Common myeloid progenitor, CD34-positive (primary cell): ENCODE measurements around the gene APRT.

ENCODE experiments used
- CTCF ChIA-PET: fragments of 350-600 bp; sonication (Branson Sonifier 250); formaldehyde crosslinking; loops from one replicate; lab custom pipeline; 2021; ENCODE audit warnings: antibody characterized with exemption; lab: Charles Lee
- POLR2A ChIA-PET: fragments of 350-600 bp; sonication (Branson Sonifier 250); formaldehyde crosslinking; loops from one replicate; lab custom pipeline; 2021; ENCODE audit warnings: antibody characterized with exemption; lab: Charles Lee
- DNase-seq, 3 donors: peaks; one replicate each; pipeline versions ENCODE4 v3.0.0 to v3.0.0-alpha.2; 2013
- H3K27ac ChIP-seq, 2 experiments: 1 replicate in 1 of 2; 2 replicates in 1 of 2; pipeline ENCODE4 v1.7.0; 2013; ENCODE audit warnings: inconsistent platforms in 2 of 2, low read length in 2 of 2, mild to moderate bottlenecking in 2 of 2, low read depth in 1 of 2, moderate library complexity in 1 of 2; ENCODE audit not compliant: severe bottlenecking in 2 of 2, insufficient read depth in 1 of 2, poor library complexity in 1 of 2
- H3K27me3 ChIP-seq, 5 experiments: replicated peaks in 2 of 5; 1 replicate in 3 of 5; 2 replicates in 2 of 5; pipeline versions ENCODE4 v1.6.1 to v1.7.0; 2013; ENCODE audit warnings: low read length in 4 of 5, mild to moderate bottlenecking in 2 of 5, moderate library complexity in 2 of 5, inconsistent platforms in 1 of 5; ENCODE audit not compliant: insufficient read depth in 5 of 5, control insufficient read depth in 4 of 5
- H3K36me3 ChIP-seq, 4 experiments: 1 replicate in 2 of 4; 2 replicates in 2 of 4; pipeline versions ENCODE4 v1.6.1 to v1.7.0; 2013; ENCODE audit warnings: low read length in 3 of 4, control low read depth in 1 of 4, mild to moderate bottlenecking in 1 of 4; ENCODE audit not compliant: control insufficient read depth in 4 of 4, insufficient read depth in 4 of 4
- H3K4me1 ChIP-seq, 4 experiments: 1 replicate in 3 of 4; 2 replicates in 1 of 4; pipeline versions ENCODE4 v1.6.1 to v1.7.1; 2013; ENCODE audit warnings: low read length in 3 of 4, mild to moderate bottlenecking in 3 of 4, control low read depth in 1 of 4, inconsistent platforms in 1 of 4, moderate library complexity in 1 of 4; ENCODE audit not compliant: control insufficient read depth in 4 of 4, insufficient read depth in 4 of 4; ENCODE audit errors: control extremely low read depth in 1 of 4
- H3K4me3 ChIP-seq, 7 experiments: 1 replicate in 4 of 7; 2 replicates in 3 of 7; pipeline versions ENCODE4 v1.5.1 to v1.7.0; 2013; ENCODE audit warnings: mild to moderate bottlenecking in 7 of 7, low read length in 6 of 7, moderate library complexity in 6 of 7, inconsistent platforms in 2 of 7, low read depth in 2 of 7, control low read depth in 1 of 7; ENCODE audit not compliant: insufficient read depth in 4 of 7, control insufficient read depth in 1 of 7; ENCODE audit errors: extremely low read depth in 1 of 7
- H3K9me3 ChIP-seq, 5 experiments: 1 replicate in 4 of 5; 2 replicates in 1 of 5; pipeline versions ENCODE4 v1.6.1 to v1.7.1; 2013; ENCODE audit warnings: low read length in 4 of 5, mild to moderate bottlenecking in 2 of 5, inconsistent platforms in 1 of 5, low read depth in 1 of 5, moderate library complexity in 1 of 5; ENCODE audit not compliant: control insufficient read depth in 4 of 5, insufficient read depth in 2 of 5; ENCODE audit errors: control extremely low read depth in 1 of 5
- WGBS: methylation state at CpG from one replicate; pipeline ENCODE4 v1.1.5; 2013; ENCODE audit not compliant: insufficient coverage; 5-methylcytosine and 5-hydroxymethylcytosine counted together

The APRT gene

DNA sequence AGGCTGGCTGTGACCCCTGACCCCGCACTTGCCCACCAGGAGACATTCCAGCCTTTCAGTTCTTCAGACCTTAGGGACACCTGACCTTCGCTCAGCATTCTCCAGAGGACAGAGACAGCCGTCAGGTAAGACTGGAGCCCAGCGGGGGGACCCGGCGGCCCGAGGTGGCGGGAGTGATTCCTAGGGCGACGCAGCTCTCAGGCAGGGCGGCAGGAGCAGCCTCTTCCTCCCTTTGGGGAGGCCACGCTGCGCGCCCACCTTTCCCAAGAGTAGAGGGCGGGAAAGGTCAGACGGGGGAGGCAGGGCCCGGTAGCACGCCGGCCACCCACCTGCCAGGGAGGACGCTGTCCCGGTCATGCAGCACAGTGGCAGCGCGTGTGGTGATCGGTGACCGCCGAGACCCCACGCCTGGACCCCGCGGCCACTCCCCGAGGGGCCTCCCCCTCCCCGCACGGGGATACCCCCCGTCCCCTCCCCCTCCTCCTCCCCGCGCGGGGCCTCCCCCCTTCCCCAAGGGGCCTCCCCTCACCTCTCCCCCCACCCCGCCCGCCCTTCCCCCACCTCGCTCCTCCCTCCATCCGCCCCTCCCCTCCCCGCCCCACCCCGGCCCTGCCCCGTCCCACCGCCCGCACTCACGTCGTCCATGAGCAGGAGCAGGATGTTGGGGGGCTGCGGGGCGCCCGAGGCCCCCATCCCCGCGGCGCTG lies 44.5 kb upstream of the APRT start:
- 37% methylated on average over 23 of the region's 53 CpGs for WGBS

GRCh38 chr16:88855736-88856121 lies 44.0 kb upstream of the APRT start:
- H3K36me3 ChIP-seq: peaks cover 0 to 26% (median 18%) of the 10 kb centered on the region in 4 experiments
- CTCF ChIA-PET: interaction anchor here (3.6 kb wide), 1 partner anchor 39 kb away, joined by 39 read pairs; no protein-coding TSS in a partner anchor
- H3K9me3 ChIP-seq: no peaks in the 10 kb centered on the region
- no peak for DNase-seq
- POLR2A ChIA-PET: interaction anchor here (0.8 kb wide), 1 partner anchor 10 kb away, joined by 3 read pairs; no protein-coding TSS in a partner anchor
- H3K4me1 ChIP-seq: peaks cover 3 to 43% (median 33%) of the 10 kb centered on the region in 4 experiments
- H3K27me3 ChIP-seq: no peaks in the 10 kb centered on the region
- H3K27ac ChIP-seq: no peak overlapping the region
- WGBS: 93% methylated on average over 12 of the region's 13 CpGs
- H3K4me3 ChIP-seq: peak overlapping the region in 3 of 7 experiments; percentile 51 to 69 (median 60)

More for the DNA sequence above, 44.5 kb upstream of the APRT start:
- Histone ChIP-seq H3K27ac (no peak overlapping the region), H3K9me3 (no peaks in the 10 kb centered on the region), H3K4me1 (peaks cover 3 to 43% (median 33%) of the 10 kb centered on the region in 4 experiments), H3K36me3 (peaks cover 2 to 32% (median 22%) of the 10 kb centered on the region in 4 experiments), H3K27me3 (no peaks in the 10 kb centered on the region), H3K4me3 (peak overlapping the region; percentile 83 to 98 (median 93))
- ChIA-PET POLR2A (interaction anchor here (0.6 kb wide), 1 partner anchor 437 kb away, joined by 5 read pairs; no protein-coding TSS in a partner anchor), CTCF (interaction anchor here (1.0 to 3.6 kb wide), 11 partner anchors 10 to 110 kb away, joined by 3 to 39 read pairs (median 6); partner anchors contain the start of genes APRT and PABPN1L)
- DNase-seq: no peak

DNA sequence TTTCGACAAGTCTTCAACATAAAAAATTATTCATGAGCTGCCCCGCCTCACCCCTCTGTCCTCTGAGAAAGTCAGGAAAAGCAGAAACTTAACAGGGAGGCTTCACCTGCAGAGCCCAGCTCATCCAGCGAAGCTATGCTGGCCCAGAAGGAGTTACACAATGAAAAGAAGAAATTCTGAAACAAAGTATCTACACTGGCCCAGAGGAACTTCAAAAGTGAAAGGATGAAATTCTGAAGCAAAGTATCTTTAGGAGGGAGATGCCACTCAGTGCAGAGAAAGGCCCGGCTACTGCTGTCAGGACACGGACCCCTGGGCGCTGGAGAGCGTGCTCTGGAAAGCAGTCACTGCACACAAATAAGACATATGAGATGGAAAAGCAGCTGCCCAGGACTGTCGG lies 43.4 kb upstream of the APRT start:
- Histone ChIP-seq H3K4me1 (peaks cover 3 to 43% (median 33%) of the 10 kb centered on the region in 4 experiments), H3K27ac (peak overlapping the region in 1 of 2 experiments; percentile 43), H3K36me3 (peaks cover 0 to 21% (median 14%) of the 10 kb centered on the region in 4 experiments), H3K9me3 (no peaks in the 10 kb centered on the region), H3K27me3 (no peaks in the 10 kb centered on the region), H3K4me3 (peak overlapping the region in 1 of 7 experiments; percentile 23)
- 83% methylated on average over 7 of the region's 8 CpGs for WGBS
- ChIA-PET CTCF (no interaction called here), POLR2A (interaction anchor here (0.8 kb wide), 1 partner anchor 9 kb away, joined by 3 read pairs; no protein-coding TSS in a partner anchor)
- DNase-seq: no peak

DNA sequence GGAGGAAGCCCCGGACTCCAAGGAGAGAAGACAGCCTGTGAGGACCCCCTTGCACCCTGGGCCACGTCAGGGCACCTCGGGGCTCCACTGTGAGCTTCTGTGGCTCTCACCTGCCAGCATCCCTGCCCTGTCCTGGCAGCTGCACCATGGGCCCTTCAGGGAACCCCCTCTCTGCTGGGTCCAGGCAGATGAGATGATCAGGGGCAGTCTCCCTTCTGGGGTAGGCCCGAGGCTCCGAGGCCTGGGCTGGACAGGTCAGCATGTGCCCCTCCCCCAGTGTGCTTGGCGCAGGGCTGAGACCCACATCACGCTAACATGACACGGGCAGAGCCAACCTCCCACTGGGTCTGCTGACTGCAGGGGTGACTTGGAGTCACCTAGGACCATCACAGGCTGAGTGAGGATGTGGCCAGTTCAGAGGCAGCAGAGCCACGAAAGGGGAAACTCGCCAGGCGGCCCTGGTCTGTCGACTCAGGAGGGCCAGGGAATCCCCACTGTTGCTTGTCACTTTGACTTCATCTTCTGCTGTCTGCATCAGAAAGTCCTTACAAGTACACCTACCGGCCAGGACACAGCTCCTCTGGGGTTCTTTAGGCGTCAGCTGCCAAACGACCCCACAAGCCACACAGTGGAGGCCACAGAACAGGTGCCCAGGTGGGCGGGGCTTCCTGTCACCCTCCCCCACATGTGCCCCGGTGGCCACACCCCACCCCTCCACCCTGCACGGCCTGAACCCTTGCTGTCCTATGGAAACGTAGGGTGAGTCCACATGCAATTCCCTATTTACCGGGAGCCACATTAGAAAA lies 42.8 kb upstream of the APRT start:
- WGBS: 58% methylated on average over 19 of the region's 20 CpGs
- H3K4me3 ChIP-seq: peak overlapping the region in 1 of 7 experiments; percentile 23
- POLR2A ChIA-PET: interaction anchor here (0.8 kb wide), 1 partner anchor 9 kb away, joined by 3 read pairs; no protein-coding TSS in a partner anchor

GRCh38 chr16:88853325-88853941 lies 41.7 kb upstream of the APRT start:
- Histone ChIP-seq H3K9me3 (no peaks in the 10 kb centered on the region), H3K4me3 (no peak overlapping the region), H3K36me3 (peaks cover 0 to 8% (median 6%) of the 10 kb centered on the region in 4 experiments), H3K4me1 (peaks cover 3 to 41% (median 33%) of the 10 kb centered on the region in 4 experiments), H3K27me3 (no peaks in the 10 kb centered on the region), H3K27ac (no peak overlapping the region)
- DNase-seq: no peak
- 94% methylated on average over 17 of the region's 17 CpGs for WGBS
- CTCF ChIA-PET: interaction anchor here (1.1 to 2.4 kb wide), 3 partner anchors 13 to 106 kb away, joined by 3 to 6 read pairs (median 3); no protein-coding TSS in a partner anchor
- POLR2A ChIA-PET: no interaction called here

More for the DNA sequence above, 42.8 kb upstream of the APRT start:
- H3K4me1 ChIP-seq: peaks cover 3 to 43% (median 33%) of the 10 kb centered on the region in 4 experiments
- CTCF ChIA-PET: no interaction called here
- no peaks in the 10 kb centered on the region for H3K9me3 ChIP-seq
- peak; percentile 13 to 68 (median 65) for DNase-seq
- H3K27me3 ChIP-seq: no peaks in the 10 kb centered on the region
- peaks cover 0 to 19% (median 9%) of the 10 kb centered on the region in 4 experiments for H3K36me3 ChIP-seq
- H3K27ac ChIP-seq: peak overlapping the region in 1 of 2 experiments; percentile 43

GRCh38 chr16:88851616-88852015 lies 39.9 kb upstream of the APRT start:
- Histone ChIP-seq H3K36me3 (peaks cover 0 to 12% (median 4%) of the 10 kb centered on the region in 4 experiments), H3K27ac (no peak overlapping the region), H3K4me1 (peaks cover 3 to 31% (median 22%) of the 10 kb centered on the region in 4 experiments), H3K27me3 (no peaks in the 10 kb centered on the region), H3K9me3 (no peaks in the 10 kb centered on the region), H3K4me3 (no peak overlapping the region)
- DNase-seq: no peak
- CTCF ChIA-PET: interaction anchor here (1.2 to 2.4 kb wide), 2 partner anchors 23 to 34 kb away, joined by 3 to 6 read pairs; no protein-coding TSS in a partner anchor
- WGBS: 95% methylated on average over 19 of the region's 19 CpGs
- POLR2A ChIA-PET: no interaction called here
